Stimulated activated naive CD8-positive, alpha-beta T cell treated with anti-CD3 and anti-CD28 coated beads, Interleukin-15, amount 100 ng/mL, for 72 hours (primary cell): ENCODE measurements around the gene FOXP3.

Experiments
- ATAC-seq: fragments of 150-1000 bp; cut with Tn5 transposase; 2 replicates; pipeline ENCODE4 v1.10.0; 2021; ENCODE audit warnings: mild to moderate bottlenecking, moderate library complexity
- DNase-seq, 2 donors: peaks; one replicate each; pipeline ENCODE4 v3.0.0; 2021 to 2022
- H3K27ac Mint-ChIP-seq, 2 donors: one replicate each; pipeline ENCODE4 v1.8.0; 2022; ENCODE audit warnings: mild to moderate bottlenecking in 2 of 2, mixed read lengths in 2 of 2, moderate library complexity in 2 of 2
- H3K27me3 Mint-ChIP-seq: one replicate; pipeline ENCODE4 v1.8.0; 2022; ENCODE audit warnings: mixed read lengths
- H3K4me1 Mint-ChIP-seq: one replicate; pipeline ENCODE4 v1.8.0; 2022; ENCODE audit warnings: mild to moderate bottlenecking, mixed read lengths
- H3K4me3 Mint-ChIP-seq, 2 donors: one replicate each; pipeline ENCODE4 v1.8.0; 2022; ENCODE audit warnings: mild to moderate bottlenecking in 2 of 2, mixed read lengths in 2 of 2, moderate library complexity in 1 of 2
- H3K9me3 Mint-ChIP-seq, 2 donors: one replicate each; pipeline ENCODE4 v1.8.0; 2022; ENCODE audit warnings: mixed read lengths in 2 of 2

The FOXP3 gene

DNA sequence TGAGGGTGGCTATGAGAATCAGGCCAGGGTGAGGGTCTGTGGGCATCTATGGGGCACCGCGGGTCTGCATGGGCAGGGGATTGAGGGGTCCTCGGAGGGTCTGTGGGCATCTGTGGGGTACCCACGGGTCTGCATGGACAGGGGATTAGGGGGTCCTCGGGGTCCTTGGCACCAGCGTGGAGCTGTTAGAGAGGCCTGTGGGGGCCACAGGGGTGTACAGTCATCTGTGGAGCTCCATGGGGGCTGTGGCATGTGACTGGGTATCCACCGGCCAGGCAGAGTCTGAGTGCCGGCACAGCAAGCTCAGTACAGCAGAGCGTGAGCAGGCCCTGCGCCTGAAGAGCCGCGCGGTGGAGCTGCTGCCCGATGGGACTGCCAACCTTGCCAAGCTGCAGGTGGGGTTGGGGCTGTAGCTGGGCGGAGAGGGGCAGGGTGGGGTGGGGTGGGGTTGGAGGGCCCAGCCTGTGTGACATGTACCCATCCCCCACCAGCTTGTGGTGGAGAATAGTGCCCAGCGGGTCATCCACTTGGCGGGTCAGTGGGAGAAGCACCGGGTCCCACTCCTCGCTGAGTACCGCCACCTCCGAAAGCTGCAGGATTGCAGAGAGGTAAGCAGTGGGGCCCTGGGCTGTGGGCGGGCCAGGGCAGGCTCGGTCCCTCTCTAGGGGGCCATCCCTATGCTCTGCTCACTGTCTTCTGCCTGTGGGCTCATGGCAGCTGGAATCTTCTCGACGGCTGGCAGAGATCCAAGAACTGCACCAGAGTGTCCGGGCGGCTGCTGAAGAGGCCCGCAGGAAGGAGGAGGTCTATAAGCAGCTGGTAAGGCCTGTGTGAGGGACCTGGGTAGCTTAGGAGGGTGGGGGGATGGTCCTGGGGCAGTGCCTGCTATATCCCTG, 16.3 kb downstream of the FOXP3 start:
- H3K9me3 Mint-ChIP-seq = no peaks in the 10 kb centered on the region
- no peaks in the 10 kb centered on the region for H3K27me3 Mint-ChIP-seq
- DNase-seq (no peak), ATAC-seq (peak; percentile 23)
- peaks cover 23% of the 10 kb centered on the region for H3K4me1 Mint-ChIP-seq
- H3K4me3 Mint-ChIP-seq = no peak overlapping the region
- H3K27ac Mint-ChIP-seq = peak overlapping the region in 1 of 2 donors; percentile 24

- Mint-ChIP-seq H3K4me3 (no peak overlapping the region), H3K27me3 (no peaks in the 10 kb centered on the region), H3K27ac (peak overlapping the region in 1 of 2 donors; percentile 95), H3K4me1 (peaks cover 29% of the 10 kb centered on the region), H3K9me3 (no peaks in the 10 kb centered on the region)
- ATAC-seq = peak; percentile 21
- no peak for DNase-seq
Observed at GRCh38 chrX:49247346-49247745, 17.2 kb downstream of the FOXP3 start.

GRCh38 chrX:49246541-49246940, 18.0 kb downstream of the FOXP3 start:
- peak overlapping the region in 1 of 2 donors; percentile 72 for H3K27ac Mint-ChIP-seq
- no peak for DNase-seq
- H3K4me3 Mint-ChIP-seq = no peak overlapping the region
- H3K9me3 Mint-ChIP-seq = no peaks in the 10 kb centered on the region
- ATAC-seq = peak; percentile 14
- no peaks in the 10 kb centered on the region for H3K27me3 Mint-ChIP-seq
- H3K4me1 Mint-ChIP-seq = peaks cover 22% of the 10 kb centered on the region

DNA sequence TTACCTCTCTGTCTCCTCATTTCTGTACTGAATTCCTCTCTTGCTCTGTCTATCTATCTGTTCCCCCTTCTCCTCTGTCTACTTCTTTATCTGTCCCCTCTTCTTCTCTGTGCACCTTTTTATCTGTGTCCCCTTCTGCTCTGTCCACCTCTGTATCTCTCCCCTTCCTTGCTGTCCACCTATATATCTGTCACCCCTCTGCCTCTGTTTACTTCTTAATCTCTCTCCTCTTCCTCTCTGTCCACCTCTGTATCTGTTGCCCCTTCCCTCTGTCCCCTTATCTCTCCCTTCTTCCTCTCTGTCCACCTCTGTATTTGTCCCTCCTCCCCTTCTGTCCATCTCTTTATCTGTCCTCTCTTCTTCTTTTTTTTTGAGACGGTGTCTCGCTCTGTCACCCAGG, 20.3 kb downstream of the FOXP3 start:
- no peak for DNase-seq
- no peak overlapping the region for H3K27ac Mint-ChIP-seq
- H3K27me3 Mint-ChIP-seq = no peaks in the 10 kb centered on the region
- no peak overlapping the region for H3K4me3 Mint-ChIP-seq
- H3K9me3 Mint-ChIP-seq = no peaks in the 10 kb centered on the region
- peaks cover 13% of the 10 kb centered on the region for H3K4me1 Mint-ChIP-seq
- no peak for ATAC-seq

DNA sequence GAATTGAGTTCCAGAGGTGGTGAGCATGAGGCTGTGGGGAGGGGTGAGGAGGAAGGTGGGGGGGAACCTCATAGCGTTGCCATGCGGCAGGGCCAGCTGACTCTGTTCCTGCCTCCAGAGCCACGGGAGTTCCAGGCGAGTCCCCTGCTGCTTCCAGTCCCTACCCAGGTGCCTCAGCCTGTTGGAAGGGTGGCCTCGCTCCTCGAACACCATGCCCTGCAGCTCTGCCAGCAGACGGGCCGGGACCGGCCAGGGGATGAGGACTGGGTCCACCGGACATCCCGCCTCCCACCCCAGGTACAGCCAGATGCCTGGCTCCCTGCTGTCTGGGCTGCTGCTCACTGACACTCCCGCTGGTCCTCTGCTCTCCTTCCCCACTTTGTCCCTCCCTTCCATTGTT, 21.3 kb downstream of the FOXP3 start:
- no peak for ATAC-seq
- peaks cover 13% of the 10 kb centered on the region for H3K4me1 Mint-ChIP-seq
- H3K9me3 Mint-ChIP-seq = no peaks in the 10 kb centered on the region
- no peaks in the 10 kb centered on the region for H3K27me3 Mint-ChIP-seq
- no peak for DNase-seq
- H3K27ac Mint-ChIP-seq = no peak overlapping the region
- H3K4me3 Mint-ChIP-seq = no peak overlapping the region

DNA sequence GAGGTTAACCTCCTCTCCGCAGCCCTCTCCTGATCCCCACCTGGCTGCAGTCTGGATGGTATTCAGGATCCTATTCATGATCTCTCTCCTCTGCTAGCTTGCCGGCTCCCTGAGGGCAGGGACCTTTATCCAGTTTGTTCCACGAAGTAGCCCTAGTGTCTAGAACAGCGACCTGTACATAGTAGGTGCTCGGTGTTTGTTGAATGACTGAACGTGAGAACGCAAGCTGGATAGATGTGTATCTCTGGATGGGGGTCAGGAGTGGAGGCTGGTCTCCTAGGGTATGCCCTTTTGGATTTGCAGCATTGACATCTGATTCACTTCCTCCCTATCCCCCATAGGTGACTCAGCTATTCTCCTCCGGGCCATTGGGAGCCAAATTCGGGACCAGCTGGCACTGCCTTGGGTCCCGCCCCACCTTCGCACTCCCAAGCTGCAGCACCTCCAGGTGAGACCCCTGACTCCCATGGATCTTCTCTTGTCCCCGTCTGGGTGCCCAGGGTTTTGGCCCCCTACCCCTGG, 21.9 kb downstream of the FOXP3 start:
- H3K9me3 Mint-ChIP-seq = no peaks in the 10 kb centered on the region
- peak overlapping the region; percentile 27 to 95 for H3K27ac Mint-ChIP-seq
- ATAC-seq (no peak), DNase-seq (no peak)
- H3K27me3 Mint-ChIP-seq = no peaks in the 10 kb centered on the region
- no peak overlapping the region for H3K4me3 Mint-ChIP-seq
- peaks cover 13% of the 10 kb centered on the region for H3K4me1 Mint-ChIP-seq

- ATAC-seq (no peak), DNase-seq (no peak)
- Mint-ChIP-seq H3K27ac (no peak overlapping the region), H3K27me3 (no peaks in the 10 kb centered on the region), H3K9me3 (no peaks in the 10 kb centered on the region), H3K4me1 (peaks cover 37% of the 10 kb centered on the region), H3K4me3 (no peak overlapping the region)
Observed at GRCh38 chrX:49238735-49239134, 25.8 kb downstream of the FOXP3 start.

- peak overlapping the region in 1 of 2 donors; percentile 88 for H3K27ac Mint-ChIP-seq
- ATAC-seq (peak; percentile 20), DNase-seq (no peak)
- no peaks in the 10 kb centered on the region for H3K9me3 Mint-ChIP-seq
- peaks cover 31% of the 10 kb centered on the region for H3K4me1 Mint-ChIP-seq
- no peaks in the 10 kb centered on the region for H3K27me3 Mint-ChIP-seq
- H3K4me3 Mint-ChIP-seq = peak overlapping the region; percentile 93 to 96
Observed at GRCh38 chrX:49237060-49237459, 27.4 kb downstream of the FOXP3 start.

- ATAC-seq (no peak), DNase-seq (no peak)
- H3K4me1 Mint-ChIP-seq = peaks cover 41% of the 10 kb centered on the region
- no peaks in the 10 kb centered on the region for H3K9me3 Mint-ChIP-seq
- no peak overlapping the region for H3K27ac Mint-ChIP-seq
- H3K4me3 Mint-ChIP-seq = peak overlapping the region in 1 of 2 donors; percentile 37
- H3K27me3 Mint-ChIP-seq = no peaks in the 10 kb centered on the region
Observed at GRCh38 chrX:49233887-49234555, 30.5 kb downstream of the FOXP3 start.

GRCh38 chrX:49233176-49233575, 31.3 kb downstream of the FOXP3 start, which contains the start of gene CACNA1F:
Gene CACNA1F, minus strand, starts transcription at chrX:49233340. Its CDS starts 31 bp downstream, at chrX:49233309.
- Mint-ChIP-seq H3K27me3 (no peaks in the 10 kb centered on the region), H3K4me3 (peak within 1 kb of the TSS in 1 of 2 donors; percentile 37), H3K4me1 (peaks cover 41% of the 10 kb centered on the region), H3K27ac (no peak within 1 kb of the TSS), H3K9me3 (no peaks in the 10 kb centered on the region)
- DNase-seq (no peak), ATAC-seq (no peak)

- H3K4me1 Mint-ChIP-seq = peaks cover 41% of the 10 kb centered on the region
- H3K27ac Mint-ChIP-seq = no peak overlapping the region
- no peaks in the 10 kb centered on the region for H3K27me3 Mint-ChIP-seq
- no peaks in the 10 kb centered on the region for H3K9me3 Mint-ChIP-seq
- no peak for ATAC-seq
- DNase-seq = no peak
- no peak overlapping the region for H3K4me3 Mint-ChIP-seq
Observed at GRCh38 chrX:49232525-49232924, 32.0 kb downstream of the FOXP3 start.

GRCh38 chrX:49231333-49232000, 33.0 kb downstream of the FOXP3 start:
- peaks cover 30% of the 10 kb centered on the region for H3K4me1 Mint-ChIP-seq
- H3K9me3 Mint-ChIP-seq = no peaks in the 10 kb centered on the region
- no peaks in the 10 kb centered on the region for H3K27me3 Mint-ChIP-seq
- H3K27ac Mint-ChIP-seq = peak overlapping the region in 1 of 2 donors; percentile 95
- no peak for DNase-seq
- no peak for ATAC-seq
- peak overlapping the region; percentile 80 to 81 for H3K4me3 Mint-ChIP-seq

DNA sequence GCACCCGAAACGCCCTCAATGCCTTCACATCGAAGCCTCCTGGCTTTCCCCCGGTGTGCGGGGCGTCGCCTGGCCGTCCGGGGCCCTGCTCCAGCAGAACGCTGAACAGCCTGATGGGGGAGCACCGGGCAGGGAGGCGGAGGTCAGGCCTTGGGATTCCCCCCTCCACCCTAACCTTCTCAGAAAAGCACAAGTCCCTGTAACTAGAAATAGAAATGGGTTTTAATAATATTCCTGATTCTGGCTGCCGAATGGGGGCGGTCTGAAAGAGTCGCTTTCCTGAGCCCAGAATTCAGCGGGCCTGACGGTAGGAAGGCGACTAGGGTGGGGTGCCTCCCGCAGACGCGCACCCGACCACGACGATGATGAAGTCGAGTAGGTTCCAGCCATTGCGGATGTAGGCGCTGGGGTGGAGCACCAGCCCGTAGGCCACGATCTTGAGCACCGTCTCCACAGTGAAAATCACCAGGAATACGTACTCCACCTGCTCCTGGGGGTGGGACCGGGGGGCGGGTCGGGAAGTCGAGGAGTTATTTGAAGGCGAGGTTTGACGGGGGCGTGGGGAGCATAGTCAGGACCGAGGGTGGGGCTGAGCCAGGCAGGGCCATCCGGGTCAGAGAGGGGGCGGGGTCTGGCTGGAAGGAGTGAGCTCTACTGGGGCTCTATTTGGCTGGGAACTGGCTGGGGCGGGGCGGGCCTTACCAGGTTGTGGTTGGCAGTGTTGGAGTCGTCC, 33.8 kb downstream of the FOXP3 start:
- DNase-seq (peak; percentile 51 to 68), ATAC-seq (peak; percentile 89)

DNA sequence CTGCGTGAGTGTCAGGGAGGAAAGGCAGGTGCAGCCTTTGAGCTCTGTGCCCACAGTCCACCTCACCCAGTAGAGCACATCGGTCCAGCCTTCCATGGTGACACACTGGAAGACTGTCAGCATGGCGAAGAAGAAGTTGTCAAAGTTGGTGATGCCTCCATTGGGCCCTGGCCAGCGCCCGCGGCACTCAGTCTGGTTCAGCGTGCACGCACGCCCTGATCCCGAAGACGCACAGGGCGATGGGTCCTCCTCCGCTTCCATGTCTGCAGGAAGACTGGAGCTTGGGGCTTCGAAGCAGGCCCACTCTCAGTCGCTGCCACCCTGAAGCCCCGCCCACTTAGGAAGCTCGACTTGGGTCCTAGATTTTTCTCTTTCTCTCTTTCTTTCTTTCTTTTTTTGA, 36.3 kb downstream of the FOXP3 start:
- Mint-ChIP-seq H3K27ac (no peak overlapping the region), H3K9me3 (no peaks in the 10 kb centered on the region), H3K4me3 (no peak overlapping the region)

More for the DNA sequence above, 33.8 kb downstream of the FOXP3 start:
- Mint-ChIP-seq H3K4me1 (peaks cover 25% of the 10 kb centered on the region), H3K9me3 (no peaks in the 10 kb centered on the region), H3K27me3 (no peaks in the 10 kb centered on the region), H3K4me3 (peak overlapping the region; percentile 80 to 81), H3K27ac (peak overlapping the region; percentile 95 to 98)

GRCh38 chrX:49227726-49228125, 36.8 kb downstream of the FOXP3 start:
- no peak for DNase-seq
- no peak overlapping the region for H3K4me3 Mint-ChIP-seq
- H3K4me1 Mint-ChIP-seq = peaks cover 17% of the 10 kb centered on the region
- no peak for ATAC-seq
- no peaks in the 10 kb centered on the region for H3K9me3 Mint-ChIP-seq
- no peak overlapping the region for H3K27ac Mint-ChIP-seq
- no peaks in the 10 kb centered on the region for H3K27me3 Mint-ChIP-seq

More for the DNA sequence above, 36.3 kb downstream of the FOXP3 start:
- H3K4me1 Mint-ChIP-seq = peaks cover 17% of the 10 kb centered on the region
- ATAC-seq (no peak), DNase-seq (no peak)
- no peaks in the 10 kb centered on the region for H3K27me3 Mint-ChIP-seq
